Caco-2 (cell line): ENCODE measurements around the gene BTBD9. TPM values are rescaled to one million over a fixed set of nuclear protein-coding genes. Genes with fewer than 3 reads are reported as not detected.

Experiments used
- BruUV-seq: library from RNA; stranded (reverse); fragments of 400-500 nt; replicated peaks from 2 replicates; lab custom pipeline; 2021; lab: Mats Ljungman, UMichigan
- CTCF ChIA-PET: fragments of 300-600 bp; sonication (Branson Sonifier 250); formaldehyde crosslinking; loops from one replicate; lab custom pipeline; 2022; ENCODE audit warnings: antibody characterized with exemption; lab: Charles Lee
- POLR2A ChIA-PET: fragments of 300-600 bp; sonication (Branson Sonifier 250); formaldehyde crosslinking; loops from one replicate; lab custom pipeline; 2022; ENCODE audit warnings: antibody characterized with exemption; lab: Charles Lee
- DNase-seq, 2 experiments: peaks; one replicate each; pipeline versions ENCODE4 v3.0.0 to v3.0.0-alpha.2; 2020 to 2022
- H3K27me3 ChIP-seq: replicated peaks from 2 replicates; pipeline ENCODE4 v1.6.0; 2011; ENCODE audit warnings: low read length; ENCODE audit not compliant: control insufficient read depth, insufficient read depth
- H3K36me3 ChIP-seq: 2 replicates; pipeline ENCODE4 v1.5.1; 2011; ENCODE audit warnings: low read length; ENCODE audit not compliant: control insufficient read depth, insufficient read depth
- H3K4me1 ChIP-seq: fragments of 250-450 bp; sonication (Bioruptor Pico); 2 replicates; pipeline ENCODE4 v1.5.1; 2020; ENCODE audit warnings: mild to moderate bottlenecking
- H3K4me3 ChIP-seq: 2 replicates; pipeline ENCODE4 v1.5.1; 2011; ENCODE audit warnings: low read depth, mild to moderate bottlenecking, control low read depth, low read length
- H3K9me3 ChIP-seq: fragments of 250-450 bp; sonication (Bioruptor Pico); 2 replicates; pipeline ENCODE4 v1.5.1; 2020; ENCODE audit warnings: mild to moderate bottlenecking, moderate library complexity
- H3K27ac Mint-ChIP-seq: one replicate; pipeline ENCODE4 v1.8.0; 2022; ENCODE audit warnings: mixed read lengths; ENCODE audit not compliant: unreplicated experiment
- H3K27me3 Mint-ChIP-seq: one replicate; pipeline ENCODE4 v1.8.0; 2022; ENCODE audit warnings: mixed read lengths; ENCODE audit not compliant: insufficient read depth, unreplicated experiment
- H3K36me3 Mint-ChIP-seq: one replicate; pipeline ENCODE4 v1.8.0; 2022; ENCODE audit warnings: mild to moderate bottlenecking, mixed read lengths; ENCODE audit not compliant: insufficient read depth, unreplicated experiment
- H3K4me1 Mint-ChIP-seq: one replicate; pipeline ENCODE4 v1.8.0; 2022; ENCODE audit warnings: low read depth, mixed read lengths; ENCODE audit not compliant: unreplicated experiment
- H3K4me3 Mint-ChIP-seq: one replicate; pipeline ENCODE4 v1.8.0; 2022; ENCODE audit warnings: mild to moderate bottlenecking, moderate library complexity, mixed read lengths; ENCODE audit not compliant: unreplicated experiment
- H3K9me3 Mint-ChIP-seq: one replicate; pipeline ENCODE4 v1.8.0; 2022; ENCODE audit warnings: mixed read lengths; ENCODE audit not compliant: unreplicated experiment
- CTCF ChIP-seq, 2 experiments: fragments of 200-600 bp in 1 of 2; IDR thresholded peaks; 1 replicate in 1 of 2; 2 replicates in 1 of 2; pipeline versions ENCODE4 v1.5.1 to v1.8.0; 2011 to 2022; ENCODE audit warnings: antibody characterized with exemption in 1 of 2, control low read depth in 1 of 2, inconsistent platforms in 1 of 2, low read depth in 1 of 2, low read length in 1 of 2, mild to moderate bottlenecking in 1 of 2, moderate library complexity in 1 of 2; ENCODE audit not compliant: insufficient read depth in 1 of 2, severe bottlenecking in 1 of 2, unreplicated experiment in 1 of 2
- intact Hi-C: fragments of 100-400 bp; cut with micrococcal nuclease; formaldehyde crosslinking; loops from one replicate; pipeline ENCODE4 v1.10.0; 2022; ENCODE audit not compliant: unreplicated experiment
- total RNA-seq: library from RNA; stranded (reverse); gene quantifications from 2 replicates; pipeline ENCODE4 v1.2.3, GENCODE V29; 2022

Gene BTBD9
- total RNA-seq, 1 experiment from 2014 or later, result 19.6 TPM

- Histone ChIP-seq H3K4me1 (no peaks in the 10 kb centered on the region), H3K4me3 (no peak overlapping the region), H3K9me3 (no peaks in the 10 kb centered on the region), H3K36me3 (no peaks in the 10 kb centered on the region), H3K27me3 (no peaks in the 10 kb centered on the region)
- no TSS peak for BruUV-seq
- no peak overlapping the region for H3K27ac Mint-ChIP-seq
- intact Hi-C loops, result loop anchor here (10.0 kb wide), 1 partner anchor 313 kb away; no protein-coding TSS in a partner anchor
- H3K4me3 Mint-ChIP-seq, result no peak overlapping the region
- ChIA-PET POLR2A (no interaction called here), CTCF (interaction anchor here (0.7 kb wide), 1 partner anchor 443 kb away, joined by 5 read pairs; no protein-coding TSS in a partner anchor)
- H3K36me3 Mint-ChIP-seq, result no peaks in the 10 kb centered on the region
- no peaks in the 10 kb centered on the region for H3K9me3 Mint-ChIP-seq
- TF ChIP-seq CTCF (IDR thresholded peaks at IDR 0.05; ENCODE audit: insufficient read depth in 1 of 2, low read depth in 1 of 2, low read length in 1 of 2, severe bottlenecking in 1 of 2, unreplicated experiment in 1 of 2), result no peak
- H3K4me1 Mint-ChIP-seq, result no peaks in the 10 kb centered on the region
- DNase-seq, result no peak
- no peaks in the 10 kb centered on the region for H3K27me3 Mint-ChIP-seq
Measured at GRCh38 chr6:38497546-38497945, 142.2 kb downstream of the BTBD9 start.

- Histone ChIP-seq H3K27me3 (no peaks in the 10 kb centered on the region), H3K4me3 (no peak overlapping the region), H3K9me3 (no peaks in the 10 kb centered on the region), H3K4me1 (no peaks in the 10 kb centered on the region), H3K36me3 (no peaks in the 10 kb centered on the region)
- no peaks in the 10 kb centered on the region for H3K36me3 Mint-ChIP-seq
- ChIA-PET CTCF (no interaction called here), POLR2A (no interaction called here)
- no peak for TF ChIP-seq CTCF (IDR thresholded peaks at IDR 0.05; ENCODE audit: insufficient read depth in 1 of 2, low read depth in 1 of 2, low read length in 1 of 2, severe bottlenecking in 1 of 2, unreplicated experiment in 1 of 2)
- intact Hi-C loops, result loop anchor here (2.0 to 10.0 kb wide), 3 partner anchors 75 to 311 kb away; no protein-coding TSS in a partner anchor
- no peak overlapping the region for H3K27ac Mint-ChIP-seq
- no peaks in the 10 kb centered on the region for H3K9me3 Mint-ChIP-seq
- DNase-seq, result no peak
- H3K4me3 Mint-ChIP-seq, result no peak overlapping the region
- BruUV-seq, result no TSS peak
- no peaks in the 10 kb centered on the region for H3K27me3 Mint-ChIP-seq
- H3K4me1 Mint-ChIP-seq, result no peaks in the 10 kb centered on the region
Measured at GRCh38 chr6:38495922-38496635, 143.7 kb downstream of the BTBD9 start.

- Mint-ChIP-seq H3K4me1 (no peaks in the 10 kb centered on the region), H3K27me3 (no peaks in the 10 kb centered on the region), H3K36me3 (no peaks in the 10 kb centered on the region), H3K4me3 (no peak overlapping the region), H3K27ac (no peak overlapping the region), H3K9me3 (no peaks in the 10 kb centered on the region)
- TF ChIP-seq CTCF (IDR thresholded peaks at IDR 0.05; ENCODE audit: insufficient read depth in 1 of 2, low read depth in 1 of 2, low read length in 1 of 2, severe bottlenecking in 1 of 2, unreplicated experiment in 1 of 2), result no peak
- ChIA-PET POLR2A (no interaction called here), CTCF (no interaction called here)
- no peak overlapping the region for H3K4me3 ChIP-seq
- no TSS peak for BruUV-seq
- H3K4me1 ChIP-seq, result no peaks in the 10 kb centered on the region
- no peaks in the 10 kb centered on the region for H3K9me3 ChIP-seq
- H3K27me3 ChIP-seq, result no peaks in the 10 kb centered on the region
- intact Hi-C loops, result loop anchor here (2.0 to 10.0 kb wide), 3 partner anchors 75 to 311 kb away; no protein-coding TSS in a partner anchor
- H3K36me3 ChIP-seq, result no peaks in the 10 kb centered on the region
- DNase-seq, result no peak
Measured at GRCh38 chr6:38495518-38495917, 144.2 kb downstream of the BTBD9 start.
